NOMO-1 (cell line): ENCODE results near the gene ERMARD.

Experiments used
- DNase-seq, 2 experiments: peaks; one replicate each; lab custom pipeline; 2025; ENCODE audit not compliant: unreplicated experiment in 2 of 2; lab: John Stamatoyannopoulos, UW

The ERMARD gene

DNA sequence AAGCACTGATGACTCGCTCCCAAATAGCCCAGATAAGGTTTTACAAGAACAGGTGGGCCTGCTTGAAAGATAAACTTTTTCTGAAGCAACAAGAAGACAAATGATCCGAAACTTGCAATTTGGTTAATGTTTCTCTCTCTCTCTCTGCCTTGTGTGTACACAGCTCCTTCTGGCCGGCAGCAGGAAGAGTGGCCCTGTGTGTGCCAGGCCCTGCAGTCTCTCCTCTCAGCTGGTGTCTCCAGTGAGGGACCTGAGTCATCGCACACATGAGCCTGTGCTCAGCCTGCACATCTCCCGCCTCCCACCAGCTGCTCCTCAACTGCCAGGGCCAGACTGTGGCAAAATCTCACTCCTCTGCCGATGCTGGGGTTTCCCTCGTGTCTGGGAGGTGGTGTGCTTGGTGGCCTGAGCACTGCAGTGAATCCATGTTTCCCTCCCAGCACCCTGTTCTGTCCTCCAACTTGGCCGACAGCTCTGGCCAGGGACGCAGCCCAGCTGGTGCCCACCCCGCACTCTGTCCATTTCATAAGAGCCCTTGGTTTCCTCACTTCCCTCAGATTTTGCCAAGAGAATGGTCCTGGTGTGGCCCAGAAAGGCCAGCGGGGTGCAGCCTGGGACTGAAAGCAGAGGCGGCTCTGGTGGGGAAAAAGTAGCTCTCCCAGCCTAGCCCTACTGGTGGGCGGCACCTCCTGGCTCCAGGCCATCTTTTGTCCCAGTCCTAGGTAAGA, 49.4 kb downstream of the ERMARD start:
- peak in 1 of 2 experiments; percentile 19 for DNase-seq

DNA sequence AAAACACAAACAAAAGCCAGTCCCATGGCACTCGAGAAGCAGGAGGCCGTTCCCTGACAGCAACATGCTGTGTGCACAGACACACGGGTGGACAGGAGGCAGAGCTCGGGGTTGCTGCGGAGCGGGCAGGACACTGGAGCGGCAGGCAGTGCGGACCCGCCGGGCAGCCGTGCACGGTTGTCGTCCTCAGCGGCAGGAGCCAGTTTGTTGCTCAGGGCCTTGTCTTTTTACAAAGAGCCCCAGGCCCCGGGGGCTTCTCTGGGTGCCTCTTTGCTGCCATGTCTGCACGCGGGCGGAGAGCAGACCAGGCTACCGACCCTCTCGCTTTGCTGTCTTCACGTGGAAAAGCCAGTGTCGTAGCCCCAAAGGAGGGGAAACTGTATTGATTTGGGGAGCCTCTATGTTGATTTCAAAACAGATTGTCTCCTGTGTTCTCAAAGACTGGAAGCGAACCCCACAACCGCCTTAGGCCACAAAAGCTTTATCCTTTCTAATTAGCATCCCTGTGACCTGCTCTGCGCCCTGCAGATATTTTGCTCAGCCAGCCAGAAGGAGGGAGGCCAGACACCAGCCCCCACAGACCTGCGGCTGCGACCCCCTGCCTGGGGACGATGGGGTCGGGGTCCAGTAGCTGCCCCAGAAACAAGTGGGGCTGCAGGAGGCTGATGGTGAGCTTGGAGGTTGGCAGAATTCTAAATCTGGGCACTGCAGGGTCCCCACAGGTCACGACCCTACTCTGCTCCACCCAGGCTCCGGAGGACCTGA, 50.2 kb downstream of the ERMARD start:
- no peak for DNase-seq

GRCh38 chr6:169802790-169803189, 51.4 kb downstream of the ERMARD start:
- no peak for DNase-seq

DNA sequence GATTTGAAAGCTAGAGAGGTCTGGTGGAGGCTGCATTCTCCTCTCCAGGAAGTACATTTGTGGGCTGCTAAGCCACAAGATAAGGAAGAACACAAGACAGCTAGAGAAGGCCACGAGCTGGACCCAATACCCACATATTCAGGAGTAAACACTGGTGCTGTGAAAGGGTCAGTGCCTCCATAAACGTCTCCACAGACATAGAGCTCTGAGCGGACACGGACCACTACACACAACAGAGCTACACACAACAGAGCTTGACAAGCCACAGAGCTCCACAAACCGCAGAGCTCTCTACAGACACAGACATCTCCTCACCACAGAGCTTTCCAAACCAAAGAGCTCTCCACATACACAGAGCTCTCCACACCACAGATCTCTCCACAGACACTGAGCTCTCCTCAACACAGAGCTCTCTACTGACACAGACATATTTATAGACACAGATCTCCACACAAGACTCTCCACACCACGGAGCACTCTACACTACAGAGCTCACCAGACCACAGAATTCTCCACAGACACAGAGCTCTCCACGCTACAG, 51.9 kb downstream of the ERMARD start:
- DNase-seq = peak in 1 of 2 experiments; percentile 61

GRCh38 chr6:169803816-169804340, 52.5 kb downstream of the ERMARD start:
- no peak for DNase-seq

DNA sequence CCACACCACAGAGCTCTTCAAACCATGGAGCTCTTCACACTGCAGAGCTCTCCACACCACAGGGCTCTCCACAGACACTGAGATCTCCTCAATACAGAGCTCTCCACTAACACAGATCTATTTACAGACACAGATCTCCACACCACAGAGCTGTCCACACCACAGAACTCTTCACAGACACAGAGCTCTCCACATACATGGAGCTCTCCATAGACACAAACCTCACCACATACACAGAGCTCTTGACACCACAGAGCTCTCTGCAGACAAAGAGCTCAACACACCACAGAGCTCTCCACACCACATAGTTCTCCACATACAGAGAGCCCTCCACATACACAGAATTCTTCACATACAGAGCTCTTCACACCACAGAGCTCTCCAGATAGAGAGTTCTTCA, 53.0 kb downstream of the ERMARD start:
- no peak for DNase-seq

GRCh38 chr6:169805242-169805838, 53.9 kb downstream of the ERMARD start:
- DNase-seq = no peak

GRCh38 chr6:169806701-169807100, 55.3 kb downstream of the ERMARD start:
- DNase-seq = no peak

GRCh38 chr6:169807229-169807628, 55.8 kb downstream of the ERMARD start:
- no peak for DNase-seq

- no peak for DNase-seq
Observed at GRCh38 chr6:169807699-169808607, 56.5 kb downstream of the ERMARD start.

GRCh38 chr6:169808608-169808967, 57.2 kb downstream of the ERMARD start:
- no peak for DNase-seq

DNA sequence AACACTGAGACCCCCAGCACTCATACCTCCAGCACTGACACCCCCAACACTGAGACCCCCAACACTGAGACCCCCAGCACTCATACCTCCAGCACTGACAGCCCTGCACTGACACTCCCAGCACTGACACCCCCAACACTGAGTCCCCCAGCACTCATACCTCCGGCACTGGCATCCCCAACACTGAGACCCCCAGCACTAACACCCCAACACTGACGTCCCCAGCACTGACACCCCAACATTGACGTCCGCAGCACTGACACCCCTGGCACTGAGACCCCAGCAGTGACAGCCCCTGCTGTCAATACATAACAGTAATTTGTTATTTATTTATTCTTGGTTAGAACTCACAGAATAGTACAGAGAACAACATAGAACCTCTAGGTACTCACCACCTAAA, 58.0 kb downstream of the ERMARD start:
- DNase-seq = no peak

DNA sequence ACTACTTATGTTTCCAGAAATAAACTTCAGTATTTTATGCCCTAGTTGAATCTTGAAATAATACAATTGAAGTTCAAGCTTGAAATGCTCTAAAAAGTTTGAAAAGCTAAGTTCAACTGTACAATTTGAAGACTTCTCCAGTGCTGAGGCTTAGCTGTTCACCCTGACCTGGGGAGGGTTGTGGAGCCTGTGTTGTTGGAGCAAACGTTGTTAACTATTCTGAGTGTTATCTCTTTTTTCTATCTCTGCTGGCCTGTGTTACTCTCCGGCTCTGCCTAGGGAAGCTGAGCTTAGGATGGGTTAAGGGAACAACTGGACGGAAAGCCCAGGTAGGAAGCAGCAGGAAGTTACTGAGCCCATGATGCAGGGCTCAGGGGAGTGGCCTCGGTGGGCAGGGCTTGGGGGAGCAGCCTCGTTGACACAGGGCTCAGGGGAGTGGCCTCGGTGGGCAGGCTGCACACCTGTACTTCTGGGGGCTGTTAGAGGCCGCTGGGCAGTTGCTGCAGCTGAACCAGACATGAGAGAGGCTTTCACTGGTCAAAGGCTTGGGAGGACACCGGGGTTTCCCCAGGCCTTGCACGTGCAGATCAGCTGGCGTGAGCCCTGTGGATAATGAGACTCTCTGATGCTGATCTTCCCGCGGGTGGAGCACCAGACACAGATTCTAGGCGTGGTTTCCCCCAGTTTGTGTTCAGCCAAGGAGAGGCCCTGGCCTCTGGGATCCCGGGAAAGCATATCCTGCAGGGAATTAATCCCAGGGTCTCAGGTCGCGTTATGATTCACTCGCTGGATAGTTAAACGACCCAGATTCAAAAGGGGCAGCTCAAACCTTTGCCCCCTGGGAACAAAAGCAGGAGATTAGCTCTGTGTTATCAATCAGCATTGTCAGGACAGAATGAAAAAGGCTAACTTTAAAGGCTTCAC, 58.9 kb downstream of the ERMARD start:
- DNase-seq = no peak

GRCh38 chr6:169811072-169811471, 59.6 kb downstream of the ERMARD start:
- DNase-seq = no peak

DNA sequence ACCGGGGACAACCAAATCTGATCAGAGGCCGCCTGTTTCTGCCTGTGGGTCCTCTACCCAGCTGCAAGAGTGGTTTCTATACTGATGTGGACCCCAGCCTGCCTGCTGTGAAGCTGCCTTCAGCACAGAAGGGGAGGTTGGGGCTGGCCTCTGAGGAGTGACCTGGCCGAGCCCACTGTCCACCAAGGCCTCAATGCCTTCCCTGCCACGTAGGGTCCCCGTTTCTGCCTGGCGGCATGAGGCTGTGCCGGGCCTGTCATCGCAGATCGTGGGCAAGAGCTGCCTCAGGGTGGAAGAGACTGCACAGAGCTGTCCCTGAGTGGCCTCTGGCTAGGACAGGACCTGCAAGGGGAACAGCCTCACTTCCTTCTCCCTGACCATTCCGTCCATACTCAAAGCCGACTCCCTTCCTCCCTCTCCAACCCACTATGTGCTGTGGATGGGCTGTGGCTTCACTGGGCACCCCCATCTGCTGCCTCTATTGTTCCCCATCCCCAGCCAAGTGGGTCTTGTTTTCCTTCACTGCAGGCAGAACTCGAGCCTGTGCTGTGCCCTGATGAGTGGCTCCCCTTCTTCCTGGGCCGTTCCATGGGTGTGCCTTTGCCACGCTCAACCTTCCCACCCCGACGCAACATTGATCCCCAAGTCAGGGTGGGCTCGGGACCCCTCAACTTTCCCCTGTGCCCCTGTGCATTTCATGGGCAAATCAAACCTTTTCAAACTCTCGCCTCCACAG, 60.3 kb downstream of the ERMARD start:
- no peak for DNase-seq

DNA sequence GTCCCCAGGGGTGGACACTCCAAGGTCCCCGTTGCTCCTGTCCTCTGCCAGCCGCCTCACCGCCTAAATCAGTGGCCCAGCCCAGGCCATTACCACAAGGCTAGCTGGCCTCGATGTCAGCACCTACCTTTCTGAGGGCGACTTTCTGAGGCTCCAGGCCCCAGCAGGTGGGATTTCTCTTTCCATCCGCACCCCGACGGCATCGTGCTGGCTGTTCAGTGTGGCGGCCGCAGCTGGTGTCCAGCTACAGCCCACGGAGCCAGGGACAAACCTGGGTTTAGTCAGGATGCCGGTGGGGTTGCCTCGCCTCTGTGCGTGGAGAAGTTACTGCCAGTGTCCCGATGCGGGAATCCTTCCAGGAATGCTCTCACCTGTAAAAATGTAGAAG, 60.8 kb downstream of the ERMARD start:
- no peak for DNase-seq

GRCh38 chr6:169813969-169814368, 62.5 kb downstream of the ERMARD start:
- no peak for DNase-seq

- DNase-seq = no peak
Observed at GRCh38 chr6:169816054-169816453, 64.6 kb downstream of the ERMARD start.

- no peak for DNase-seq
Observed at GRCh38 chr6:169816975-169817374, 65.6 kb downstream of the ERMARD start.
